ENCODE results near the gene NFS1. TPM values are rescaled to one million over a fixed set of nuclear protein-coding genes. Genes with fewer than 3 reads are reported as not detected.

Gene NFS1
- total RNA-seq, 2 experiments from 2014 or later = 41.3 to 56.2 TPM

- TF ChIP-seq EZH2phosphoT487 (IDR thresholded peaks at IDR 0.05; ENCODE audit: borderline replicate concordance, low read depth, low read length) (no peak), CTCF (conservative IDR thresholded peaks at IDR 0.05; ENCODE audit: low read length) (no peak)
- Histone ChIP-seq H3K9me3 (ENCODE audit: low read length) (no peaks in the 10 kb centered on the region), H3K36me3 (ENCODE audit: insufficient read depth, low read length) (peaks cover 30% of the 10 kb centered on the region), H3K9me2 (ENCODE audit: insufficient read depth, low read length) (no peaks in the 10 kb centered on the region), H3K4me2 (ENCODE audit: low read length) (no peak overlapping the region), H4K20me1 (ENCODE audit: insufficient read depth, low read length) (no peaks in the 10 kb centered on the region), H3K79me2 (ENCODE audit: insufficient read depth, low read depth, low read length) (peaks cover 34% of the 10 kb centered on the region), H3K27ac (ENCODE audit: low read depth, low read length, poor library complexity, severe bottlenecking) (no peak overlapping the region), H2AFZ (ENCODE audit: low read length) (no peak overlapping the region), H3K4me1 (ENCODE audit: insufficient read depth, low read length, poor library complexity, severe bottlenecking) (no peaks in the 10 kb centered on the region), H3K4me3 (ENCODE audit: low read depth, low read length, poor library complexity, severe bottlenecking) (no peak overlapping the region)
- ChIA-PET CTCF (ENCODE audit: unreplicated experiment) (interaction anchor here (0.6 kb wide), 1 partner anchor 26 kb away, joined by 3 read pairs; no protein-coding TSS in a partner anchor), POLR2A (interaction anchor here (0.5 to 1.1 kb wide), 2 partner anchors 10 to 28 kb away, joined by 4 to 7 read pairs; no protein-coding TSS in a partner anchor)
- intact Hi-C loops (cut with micrococcal nuclease; ENCODE audit: unreplicated experiment) = no loop called here
- no peak for DNase-seq (ENCODE audit: low spot score)
- BruUV-seq (replicated peaks) = no TSS peak
These were observed 54.3 kb downstream of the NFS1 start for GRCh38 chr20:35644806-35645205.

- POLR2A ChIA-PET = no interaction called here
- Histone ChIP-seq H4K20me1 (ENCODE audit: insufficient read depth, low read length) (no peaks in the 10 kb centered on the region), H3K9me2 (ENCODE audit: insufficient read depth, low read length) (no peaks in the 10 kb centered on the region), H3K4me3 (ENCODE audit: low read depth, low read length, poor library complexity, severe bottlenecking) (no peak overlapping the region), H3K4me1 (ENCODE audit: insufficient read depth, low read length, poor library complexity, severe bottlenecking) (no peaks in the 10 kb centered on the region), H2AFZ (ENCODE audit: low read length) (no peak overlapping the region), H3K27ac (ENCODE audit: low read depth, low read length, poor library complexity, severe bottlenecking) (no peak overlapping the region), H3K36me3 (ENCODE audit: insufficient read depth, low read length) (peaks cover 12% of the 10 kb centered on the region), H3K79me2 (ENCODE audit: insufficient read depth, low read depth, low read length) (peaks cover 25% of the 10 kb centered on the region; the same call in 1 of the 2 replicates), H3K9me3 (ENCODE audit: low read length) (no peaks in the 10 kb centered on the region), H3K4me2 (ENCODE audit: low read length) (no peak overlapping the region)
- intact Hi-C loops (cut with micrococcal nuclease; ENCODE audit: unreplicated experiment) = no loop called here
- DNase-seq (ENCODE audit: low spot score) = no peak
- no TSS peak for BruUV-seq (replicated peaks)
- CTCF ChIA-PET (ENCODE audit: unreplicated experiment) = interaction anchor here (1.4 kb wide), 1 partner anchor 12 kb away, joined by 3 read pairs; no protein-coding TSS in a partner anchor
- TF ChIP-seq EZH2phosphoT487 (IDR thresholded peaks at IDR 0.05; ENCODE audit: borderline replicate concordance, low read depth, low read length) = no peak
- TF ChIP-seq CTCF (conservative IDR thresholded peaks at IDR 0.05; ENCODE audit: low read length) = no peak
These were observed 56.1 kb downstream of the NFS1 start for GRCh38 chr20:35643045-35643444.

- TF ChIP-seq CTCF (conservative IDR thresholded peaks at IDR 0.05; ENCODE audit: low read length) = no peak
- TF ChIP-seq EZH2phosphoT487 (IDR thresholded peaks at IDR 0.05; ENCODE audit: borderline replicate concordance, low read depth, low read length) = no peak
- CTCF ChIA-PET (ENCODE audit: unreplicated experiment) = no interaction called here
These were observed 57.4 kb downstream of the NFS1 start for GRCh38 chr20:35641743-35642142.

More at GRCh38 chr20:35641743-35642142, 57.4 kb downstream of the NFS1 start:
- no peaks in the 10 kb centered on the region for H4K20me1 ChIP-seq (ENCODE audit: insufficient read depth, low read length)
- no TSS peak for BruUV-seq (replicated peaks)
- H3K36me3 ChIP-seq (ENCODE audit: insufficient read depth, low read length) = peaks cover 7% of the 10 kb centered on the region; the same call in 1 of the 2 replicates
- peaks cover 22% of the 10 kb centered on the region; the same call in 1 of the 2 replicates for H3K79me2 ChIP-seq (ENCODE audit: insufficient read depth, low read depth, low read length)
- no peaks in the 10 kb centered on the region for H3K9me3 ChIP-seq (ENCODE audit: low read length)
- DNase-seq (ENCODE audit: low spot score) = no peak
- POLR2A ChIA-PET = interaction anchor here (1.6 kb wide), 1 partner anchor 18 kb away, joined by 3 read pairs; no protein-coding TSS in a partner anchor
- no peaks in the 10 kb centered on the region for H3K4me1 ChIP-seq (ENCODE audit: insufficient read depth, low read length, poor library complexity, severe bottlenecking)
- no peak overlapping the region for H3K4me3 ChIP-seq (ENCODE audit: low read depth, low read length, poor library complexity, severe bottlenecking)
- H3K9me2 ChIP-seq (ENCODE audit: insufficient read depth, low read length) = no peaks in the 10 kb centered on the region
- H3K4me2 ChIP-seq (ENCODE audit: low read length) = no peak overlapping the region
- H2AFZ ChIP-seq (ENCODE audit: low read length) = no peak overlapping the region
- intact Hi-C loops (cut with micrococcal nuclease; ENCODE audit: unreplicated experiment) = no loop called here
- H3K27ac ChIP-seq (ENCODE audit: low read depth, low read length, poor library complexity, severe bottlenecking) = no peak overlapping the region

Measured in OCI-LY7 (cell line).